Measurements from ENCODE around the gene USP5.
A peak's percentile ranks its signal among the peaks of the same experiment; 100 is the strongest.
"Not testable (repeated sequence)": the region's sequence is repeated elsewhere in the genome, so short reads cannot be mapped to it uniquely, and the experiment has no call there.

Gene USP5

DNA sequence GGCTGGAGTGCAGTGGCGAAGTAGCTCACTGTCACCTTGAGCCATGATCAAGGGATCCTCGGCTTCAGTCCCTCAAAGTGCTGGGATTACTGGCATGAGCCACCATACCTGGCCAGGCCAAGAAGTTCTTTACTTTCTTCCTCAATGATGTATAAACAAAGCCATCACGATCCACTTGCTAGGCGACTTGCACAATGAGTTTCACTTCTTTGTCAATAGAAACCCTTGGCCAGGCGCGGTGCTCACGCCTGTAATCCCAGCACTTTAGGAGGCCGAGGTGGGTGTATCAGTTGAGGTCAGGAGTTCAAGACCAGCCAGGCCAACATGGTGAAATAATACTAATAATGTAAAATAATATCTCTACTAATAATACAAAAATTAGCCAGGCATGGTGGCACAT lies 35.5 kb downstream of the USP5 start:
- DNase-seq (ENCODE audit: low read depth, low spot score), result no peak

DNA sequence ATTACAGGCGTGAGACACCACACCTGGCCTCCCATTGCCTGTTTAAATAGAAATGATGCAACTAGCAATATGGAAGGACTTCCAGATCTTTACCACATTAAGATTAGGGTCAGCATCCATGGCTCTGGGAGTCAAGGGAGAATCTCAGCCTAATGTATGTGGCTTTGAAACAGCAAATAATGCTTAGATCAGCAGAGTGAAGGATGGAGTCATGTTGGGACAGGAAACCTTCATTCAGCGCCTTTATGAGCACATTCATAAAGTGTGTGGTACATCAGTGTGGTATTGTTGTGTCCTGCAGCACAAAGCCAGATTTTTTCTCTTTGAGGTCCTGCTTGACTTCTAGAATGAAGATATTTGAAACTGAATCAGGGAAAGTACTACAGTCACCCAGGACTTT lies 36.4 kb downstream of the USP5 start:
- DNase-seq (ENCODE audit: low read depth, low spot score), result no peak

DNA sequence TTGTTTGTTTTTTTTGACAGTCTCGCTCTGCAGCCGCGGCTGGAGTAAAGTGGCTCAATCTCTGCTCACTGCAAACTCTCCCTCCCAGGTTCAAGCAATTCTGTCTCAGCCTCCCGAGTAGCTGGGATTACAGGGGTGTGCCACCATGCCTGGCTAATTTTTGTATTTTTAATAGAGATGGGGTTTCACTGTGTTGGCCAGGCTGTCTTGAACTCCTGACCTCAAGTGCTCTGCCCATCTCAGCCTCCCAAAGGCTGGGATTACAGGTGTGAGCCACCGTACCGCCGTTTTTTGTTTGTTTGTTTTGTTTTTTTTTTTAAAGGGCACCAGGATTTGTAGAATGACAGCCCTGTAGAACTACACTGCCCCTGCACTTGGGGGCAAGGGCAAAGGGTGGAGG lies 36.8 kb downstream of the USP5 start:
- DNase-seq (ENCODE audit: low read depth, low spot score), result not testable (repeated sequence)

DNA sequence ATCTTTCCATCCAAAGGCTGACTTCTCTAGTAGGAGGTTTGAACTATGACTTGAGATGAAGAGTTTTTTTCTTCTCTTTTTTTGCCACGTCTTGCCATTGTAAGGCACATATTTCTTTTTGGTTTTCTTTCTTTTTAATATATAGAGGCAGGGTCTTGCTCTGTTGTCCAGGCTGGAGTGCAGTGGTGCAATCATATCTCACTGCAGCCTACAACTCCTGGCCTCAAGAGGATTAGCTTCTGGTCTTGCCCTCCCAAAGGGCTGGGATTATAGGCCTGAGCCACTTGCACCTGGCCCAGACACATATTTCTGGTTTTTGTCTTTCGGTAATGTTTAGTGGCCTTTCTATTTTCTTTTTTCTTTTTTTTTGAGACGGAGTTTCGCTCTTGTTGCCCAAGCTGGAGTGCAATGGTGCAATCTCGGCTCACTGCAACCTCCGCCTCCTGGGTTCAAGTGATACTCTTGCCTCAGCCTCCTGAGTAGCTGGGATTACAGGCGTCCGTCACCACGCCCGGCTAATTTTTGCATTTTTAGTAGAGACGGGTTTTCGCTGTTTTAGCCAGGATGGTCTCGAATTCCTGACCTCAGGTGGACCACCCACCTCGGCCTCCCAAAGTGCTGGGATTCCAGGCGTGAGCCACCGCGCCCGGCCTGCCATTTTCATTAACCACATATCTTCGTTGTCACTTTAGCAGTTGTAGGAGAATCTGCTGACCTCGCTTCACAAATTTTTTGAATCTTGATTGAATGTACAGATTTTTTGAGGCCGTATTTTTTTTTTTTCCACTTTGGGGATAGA lies 38.0 kb downstream of the USP5 start:
- DNase-seq (ENCODE audit: low read depth, low spot score), result not testable (repeated sequence)

GRCh38 chr12:6890789-6891645 lies 39.1 kb downstream of the USP5 start:
- DNase-seq (ENCODE audit: low read depth, low spot score), result peak; percentile 96

DNA sequence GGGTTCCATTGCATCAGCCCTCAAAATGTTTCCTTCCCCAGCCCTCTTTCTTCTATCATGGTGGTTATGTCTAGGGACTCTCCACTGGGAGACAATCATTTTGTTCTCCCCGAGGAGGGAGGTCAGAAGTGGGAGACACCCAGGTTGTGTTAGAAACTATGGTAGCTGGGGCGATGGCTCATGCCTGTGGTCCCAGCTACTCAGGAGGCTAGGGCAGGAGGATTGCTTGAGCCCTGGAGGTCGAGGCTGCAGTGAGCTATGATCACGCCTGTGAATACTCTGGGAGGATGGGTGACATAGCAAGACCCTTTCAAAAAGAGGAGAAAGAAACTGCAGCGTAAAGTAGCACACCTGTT lies 39.7 kb downstream of the USP5 start:
- DNase-seq (ENCODE audit: low read depth, low spot score), result no peak

DNA sequence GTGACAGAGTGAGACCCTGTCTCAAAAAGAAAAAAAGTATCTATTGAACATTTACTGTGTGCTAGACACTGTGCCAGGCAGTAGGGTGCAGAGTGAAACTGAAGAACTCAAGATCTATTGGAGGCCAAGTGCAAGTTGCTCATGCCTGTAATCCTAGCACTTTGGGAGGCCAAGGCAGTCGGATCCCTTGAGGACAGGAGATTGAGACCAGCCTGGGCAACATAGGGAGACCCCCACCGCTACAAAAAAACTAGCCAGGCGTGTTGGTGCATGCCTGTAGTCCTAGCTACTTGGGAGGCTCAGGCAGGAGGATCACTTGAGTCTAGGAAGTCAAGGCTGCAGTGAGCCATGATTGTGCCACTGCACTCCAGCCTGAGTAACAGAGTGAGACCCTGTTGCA lies 40.7 kb downstream of the USP5 start:
- not testable (repeated sequence) for DNase-seq (ENCODE audit: low read depth, low spot score)

DNA sequence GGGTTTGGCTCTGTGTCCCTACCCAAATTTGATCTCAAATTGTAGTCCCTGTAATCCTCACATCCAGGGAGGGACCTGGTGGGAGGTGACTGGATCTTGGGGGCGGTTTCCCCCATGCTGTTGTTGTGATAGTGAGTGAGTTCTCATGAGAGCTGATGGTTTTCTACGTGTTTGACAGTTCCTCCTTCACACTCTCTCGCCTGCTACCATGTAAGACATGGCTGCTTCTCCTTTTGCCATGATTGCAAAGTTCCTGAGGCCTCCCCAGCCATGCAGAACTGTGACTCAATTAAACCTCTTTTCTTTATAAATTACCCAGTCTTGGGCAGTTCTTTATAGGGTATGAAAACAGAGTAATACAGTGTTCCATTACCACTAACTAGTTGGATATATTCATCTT lies 42.4 kb downstream of the USP5 start:
- no peak for DNase-seq (ENCODE audit: low read depth, low spot score)

DNA sequence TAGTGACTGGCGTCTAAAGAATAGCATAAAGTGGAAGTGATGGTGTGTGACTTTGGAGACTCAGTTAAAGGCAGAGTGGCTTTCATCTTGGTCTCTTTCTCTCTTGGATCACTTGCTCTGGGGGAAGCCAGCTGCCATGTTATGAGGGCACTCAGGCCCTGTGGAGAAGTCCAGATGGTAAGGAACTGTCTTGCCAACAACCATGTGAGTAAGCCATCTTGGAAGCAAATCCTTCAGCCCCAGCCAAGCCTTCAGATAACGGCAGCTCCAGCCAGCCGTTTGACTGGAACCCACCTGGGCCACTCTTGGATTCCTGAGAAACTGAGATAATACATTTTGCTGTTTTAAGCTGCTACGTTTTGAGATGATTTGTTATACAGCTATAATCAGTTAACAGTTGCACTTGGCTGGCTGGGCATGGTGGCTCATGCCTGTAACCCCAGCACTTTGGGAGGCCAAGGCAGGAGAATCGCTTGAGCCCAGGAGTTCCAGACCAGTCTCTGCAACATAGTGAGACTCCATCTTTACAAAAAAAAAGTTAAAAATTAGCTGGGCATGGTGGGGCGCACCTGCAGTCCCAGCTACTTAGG lies 45.0 kb downstream of the USP5 start:
- no peak for DNase-seq (ENCODE audit: low read depth, low spot score)

DNA sequence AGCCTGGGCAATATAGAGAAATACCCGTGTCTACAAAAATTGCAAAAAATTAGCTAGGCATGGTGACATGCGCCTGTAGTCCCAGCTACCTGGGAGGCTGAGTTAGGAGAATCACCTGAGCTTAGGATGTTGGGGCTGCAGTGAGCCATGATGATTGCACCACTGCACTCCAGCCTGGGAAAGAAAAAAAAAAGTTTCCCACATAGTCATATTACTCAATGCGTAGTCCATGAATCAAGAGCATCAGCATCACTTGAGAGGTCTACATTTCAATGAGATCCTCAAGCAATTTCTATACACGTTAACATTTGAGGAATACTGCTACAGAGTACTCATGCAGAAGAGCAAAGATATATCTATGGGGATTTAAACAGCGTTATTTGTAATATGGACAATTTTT lies 47.5 kb downstream of the USP5 start:
- no peak for DNase-seq (ENCODE audit: low read depth, low spot score)

- DNase-seq (ENCODE audit: low read depth, low spot score), result no peak
Measured at GRCh38 chr12:6899837-6900519, 48.0 kb downstream of the USP5 start.

GRCh38 chr12:6902448-6902847 lies 50.5 kb downstream of the USP5 start:
- no peak for DNase-seq (ENCODE audit: low read depth, low spot score)

DNA sequence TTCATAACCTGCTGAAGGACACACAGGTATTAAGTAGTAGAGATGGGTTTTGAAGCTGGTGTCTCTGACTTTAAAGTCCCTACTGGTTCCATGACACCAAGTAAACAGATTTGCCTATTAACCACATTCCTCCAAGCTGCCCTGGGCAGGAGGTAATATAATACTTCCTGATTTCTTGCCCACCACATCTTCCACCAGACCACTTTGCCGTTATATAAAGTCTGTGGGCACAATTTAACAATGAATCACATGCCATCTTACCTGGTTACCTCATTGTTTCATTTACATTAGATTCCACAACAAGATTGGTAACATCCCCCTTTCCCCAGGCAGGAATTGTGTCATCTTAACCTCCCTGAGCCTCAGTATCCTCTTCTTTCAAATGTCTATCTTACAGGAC lies 51.8 kb downstream of the USP5 start:
- DNase-seq (ENCODE audit: low read depth, low spot score), result no peak

- peak; percentile 93 for DNase-seq (ENCODE audit: low read depth, low spot score)
Measured at GRCh38 chr12:6904280-6905276, 52.6 kb downstream of the USP5 start, which contains the start of gene LRRC23. Gene LRRC23 (plus strand): TSS chr12:6904822. CDS start chr12:6905634, 812 bp downstream.

DNA sequence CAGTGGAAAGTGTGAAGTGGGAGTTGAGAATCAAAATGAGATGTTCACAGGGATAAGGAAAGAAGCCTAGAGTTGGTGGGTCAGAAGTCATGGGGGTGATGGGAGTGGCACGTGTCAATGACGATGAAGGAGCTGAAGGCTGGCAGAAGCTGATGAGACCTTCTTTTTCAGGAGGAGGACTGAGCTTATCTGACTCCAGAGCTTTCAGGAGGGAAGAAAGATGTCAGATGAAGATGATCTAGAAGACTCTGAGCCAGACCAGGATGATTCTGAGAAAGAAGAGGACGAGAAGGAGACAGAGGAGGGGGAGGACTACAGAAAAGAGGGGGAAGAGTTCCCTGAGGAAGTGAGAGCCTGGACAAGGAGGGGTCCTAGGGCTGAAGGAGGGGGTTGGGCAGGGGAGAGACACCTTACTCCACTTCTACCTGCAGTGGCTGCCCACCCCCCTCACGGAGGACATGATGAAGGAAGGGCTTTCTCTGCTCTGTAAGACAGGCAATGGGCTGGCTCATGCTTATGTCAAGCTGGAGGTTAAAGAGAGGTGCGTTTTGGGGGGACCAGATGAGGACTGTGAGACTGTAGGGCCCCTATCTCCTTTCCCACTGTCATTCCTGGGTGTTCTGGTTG lies 53.6 kb downstream of the USP5 start:
- DNase-seq (ENCODE audit: low read depth, low spot score), result no peak

DNA sequence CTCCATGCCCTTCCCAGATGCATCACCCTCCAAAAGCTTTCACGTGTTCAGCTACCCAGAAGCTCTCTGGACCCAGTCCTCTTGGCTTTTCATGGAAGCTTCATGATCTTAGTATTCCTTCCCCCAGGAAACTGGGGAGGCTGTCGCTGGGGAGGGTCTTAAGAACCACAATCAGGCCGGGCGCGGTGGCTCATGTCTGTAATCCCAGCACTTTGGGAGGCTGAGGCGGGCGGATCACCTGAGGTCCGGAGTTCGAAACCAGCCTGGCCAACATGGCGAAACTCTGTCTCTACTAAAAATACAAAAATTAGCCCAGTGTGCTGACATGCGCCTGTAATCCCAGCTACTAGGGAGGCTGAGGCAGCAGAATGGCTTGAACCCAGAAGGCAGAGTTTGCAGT lies 56.2 kb downstream of the USP5 start:
- not testable (repeated sequence) for DNase-seq (ENCODE audit: low read depth, low spot score)

DNA sequence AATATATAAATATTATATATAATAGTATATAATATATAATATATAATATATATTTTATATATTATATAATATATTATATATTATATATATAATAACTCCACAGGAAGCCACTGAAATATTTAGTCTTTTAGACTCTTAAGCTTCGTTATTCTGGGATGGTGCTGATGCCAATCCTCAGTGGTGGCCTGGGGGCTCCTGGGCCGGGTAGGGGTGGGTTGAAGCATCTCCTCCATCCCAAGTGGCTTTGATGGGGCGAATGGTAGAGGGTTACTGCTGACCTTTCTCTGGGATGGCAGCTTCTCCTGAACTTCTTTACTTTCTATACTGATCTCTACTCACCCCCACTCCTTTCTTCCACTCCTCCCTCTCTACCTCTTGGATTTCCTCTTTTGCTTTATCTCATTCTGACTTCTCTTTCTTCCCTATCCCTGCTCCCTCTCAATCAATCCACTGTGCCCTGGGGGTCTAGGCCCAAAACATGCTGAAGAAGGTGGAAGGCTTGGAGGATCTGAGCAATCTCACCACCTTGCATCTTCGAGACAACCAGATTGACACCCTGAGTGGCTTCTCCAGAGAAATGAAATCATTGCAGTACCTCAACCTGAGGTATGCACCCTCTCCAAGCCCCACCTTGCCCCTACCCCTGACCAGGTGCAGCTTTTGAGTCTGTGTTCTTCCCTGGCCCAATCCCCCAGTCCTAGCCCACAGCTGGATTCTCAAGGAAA lies 57.6 kb downstream of the USP5 start:
- DNase-seq (ENCODE audit: low read depth, low spot score), result no peak

GRCh38 chr12:6912164-6912935 lies 60.4 kb downstream of the USP5 start:
- no peak for DNase-seq (ENCODE audit: low read depth, low spot score)

Measured in activated naive CD8-positive, alpha-beta T cell treated with anti-CD3 and anti-CD28 coated beads, Interleukin-2, amount 50 U/mL, for 16 hours (primary cell).